PC-9 (cell line): ENCODE data around the gene TMCC1.
"Not testable (repeated sequence)": the region's sequence is repeated elsewhere in the genome, so short reads cannot be mapped to it uniquely, and the experiment has no call there.

ENCODE experiments used
- CTCF ChIP-seq: fragments of 200-600 bp; sonication (generic); conservative IDR thresholded peaks from 2 replicates; pipeline ENCODE4 v1.6.1; 2017; ENCODE audit warnings: mixed run types, antibody characterized with exemption, mild to moderate bottlenecking, moderate library complexity
- EZH2 ChIP-seq: fragments of 200-600 bp; sonication (generic); IDR thresholded peaks from 2 replicates; pipeline ENCODE4 v1.8.0; 2017; ENCODE audit warnings: antibody characterized with exemption, low read depth

- TF ChIP-seq CTCF, EZH2: not testable (repeated sequence)
Observed at GRCh38 chr3:129610794-129611445, 282.6 kb downstream of the TMCC1 start.
